Smooth muscle cell (in vitro differentiated cells): ENCODE data around the gene TNS4. TPM values are rescaled to one million over a fixed set of nuclear protein-coding genes. Genes with fewer than 3 reads are reported as not detected.
"Not testable (repeated sequence)": the region's sequence is repeated elsewhere in the genome, so short reads cannot be mapped to it uniquely, and the experiment has no call there.

Experiments
- DNase-seq: peaks from one replicate; lab custom pipeline; 2025; ENCODE audit not compliant: unreplicated experiment; lab: John Stamatoyannopoulos, UW
- H2AFZ ChIP-seq: fragments of 200-600 bp; sonication (generic); 2 replicates; pipeline ENCODE4 v1.6.0; 2016; ENCODE audit warnings: antibody characterized with exemption, low read depth, mild to moderate bottlenecking
- H3F3A ChIP-seq: fragments of 200-600 bp; sonication (generic); 2 replicates; pipeline ENCODE4 v1.6.0; 2017; ENCODE audit warnings: antibody characterized with exemption, low read depth
- H3K27ac ChIP-seq: fragments of 200-600 bp; sonication (generic); 2 replicates; pipeline ENCODE4 v1.5.1; 2016; ENCODE audit warnings: low read depth, mild to moderate bottlenecking
- H3K27me3 ChIP-seq: fragments of 200-600 bp; sonication (generic); 2 replicates; pipeline ENCODE4 v1.6.1; 2016; ENCODE audit warnings: low read depth, mild to moderate bottlenecking
- H3K36me3 ChIP-seq: fragments of 200-600 bp; sonication (generic); 2 replicates; pipeline ENCODE4 v1.5.1; 2016; ENCODE audit warnings: low read depth
- H3K4me1 ChIP-seq: fragments of 200-600 bp; sonication (generic); 2 replicates; pipeline ENCODE4 v1.5.1; 2016; ENCODE audit warnings: low read depth
- H3K4me2 ChIP-seq: fragments of 200-600 bp; sonication (generic); 2 replicates; pipeline ENCODE4 v1.6.0; 2016; ENCODE audit warnings: mild to moderate bottlenecking
- H3K4me3 ChIP-seq: fragments of 200-600 bp; sonication (generic); 2 replicates; pipeline ENCODE4 v1.5.1; 2016; ENCODE audit warnings: mild to moderate bottlenecking
- H3K79me2 ChIP-seq: fragments of 200-600 bp; sonication (generic); 2 replicates; pipeline ENCODE4 v1.6.0; 2016; ENCODE audit warnings: low read depth, mild to moderate bottlenecking
- H3K9ac ChIP-seq: fragments of 200-600 bp; sonication (generic); 2 replicates; pipeline ENCODE4 v1.6.0; 2016; ENCODE audit warnings: low read depth
- H3K9me3 ChIP-seq: fragments of 200-600 bp; sonication (generic); replicated peaks from 2 replicates; pipeline ENCODE4 v1.5.1; 2016; ENCODE audit warnings: low read depth
- H4K20me1 ChIP-seq: fragments of 200-600 bp; sonication (generic); 2 replicates; pipeline ENCODE4 v1.6.0; 2016; ENCODE audit warnings: low read depth
- WGBS: methylation state at CpG from one replicate; pipeline ENCODE4 v1.1.7; 2016; ENCODE audit warnings: low lambda C conversion rate; 5-methylcytosine and 5-hydroxymethylcytosine counted together
- polyA plus RNA-seq: library from polyadenylated mRNA; unstranded; fragments of >200 nt; fragmentation: Nextera tagmentation; extraction: Ambion mirVana; gene quantifications from 2 replicates; pipeline ENCODE4 v1.2.1, GENCODE V29; 2016
- total RNA-seq: library from RNA; depleted of rRNA; stranded (reverse); fragments of >200 nt; gene quantifications from 2 replicates; pipeline ENCODE4 v1.2.3, GENCODE V29; 2014
- TF ChIP-seq, protein P1 (sequence below): fragments of 200-600 bp; sonication (generic); IDR thresholded peaks from 2 replicates; pipeline ENCODE4 v1.5.1; 2017; ENCODE audit warnings: borderline replicate concordance, mild to moderate bottlenecking, antibody characterized with exemption; ENCODE audit not compliant: insufficient read depth, poor library complexity, severe bottlenecking

Gene TNS4
- total and polyA plus RNA-seq, 2 experiments from 2014 or later, result 0.13 to 1.2 TPM

DNA sequence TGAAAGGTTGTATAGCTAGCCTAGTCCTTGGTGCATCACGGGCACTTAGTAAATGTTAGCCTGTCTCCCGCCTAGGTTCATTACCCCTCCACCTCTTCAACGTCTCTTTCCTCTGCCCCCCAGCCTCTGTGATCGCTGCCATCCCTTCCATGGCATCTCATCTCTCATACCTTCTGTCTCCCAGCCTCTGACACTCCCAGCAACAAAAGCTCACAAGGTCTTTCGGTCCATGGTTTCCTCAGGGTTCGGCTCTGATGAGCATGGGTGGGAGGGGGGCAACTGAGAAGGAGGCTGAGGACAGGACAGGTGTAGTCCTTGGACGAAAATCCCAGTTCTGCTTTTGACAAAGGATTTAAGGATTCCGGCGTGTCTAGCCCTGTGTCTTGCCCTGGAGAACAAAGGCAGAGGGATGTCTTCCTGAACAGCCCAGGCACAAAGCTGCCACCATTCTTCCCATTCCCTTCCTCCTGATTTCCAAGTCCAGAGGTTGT is 47.1 kb upstream of the TNS4 start:
- H3K4me1 ChIP-seq, result peaks cover 5% of the 10 kb centered on the region
- H3F3A ChIP-seq, result peaks cover under 1% of the 10 kb centered on the region
- no peak overlapping the region for H2AFZ ChIP-seq
- H3K36me3 ChIP-seq, result no peaks in the 10 kb centered on the region
- TF ChIP-seq, protein P1, sequence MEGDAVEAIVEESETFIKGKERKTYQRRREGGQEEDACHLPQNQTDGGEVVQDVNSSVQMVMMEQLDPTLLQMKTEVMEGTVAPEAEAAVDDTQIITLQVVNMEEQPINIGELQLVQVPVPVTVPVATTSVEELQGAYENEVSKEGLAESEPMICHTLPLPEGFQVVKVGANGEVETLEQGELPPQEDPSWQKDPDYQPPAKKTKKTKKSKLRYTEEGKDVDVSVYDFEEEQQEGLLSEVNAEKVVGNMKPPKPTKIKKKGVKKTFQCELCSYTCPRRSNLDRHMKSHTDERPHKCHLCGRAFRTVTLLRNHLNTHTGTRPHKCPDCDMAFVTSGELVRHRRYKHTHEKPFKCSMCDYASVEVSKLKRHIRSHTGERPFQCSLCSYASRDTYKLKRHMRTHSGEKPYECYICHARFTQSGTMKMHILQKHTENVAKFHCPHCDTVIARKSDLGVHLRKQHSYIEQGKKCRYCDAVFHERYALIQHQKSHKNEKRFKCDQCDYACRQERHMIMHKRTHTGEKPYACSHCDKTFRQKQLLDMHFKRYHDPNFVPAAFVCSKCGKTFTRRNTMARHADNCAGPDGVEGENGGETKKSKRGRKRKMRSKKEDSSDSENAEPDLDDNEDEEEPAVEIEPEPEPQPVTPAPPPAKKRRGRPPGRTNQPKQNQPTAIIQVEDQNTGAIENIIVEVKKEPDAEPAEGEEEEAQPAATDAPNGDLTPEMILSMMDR, result no peak
- no peak for DNase-seq
- H3K27me3 ChIP-seq, result no peaks in the 10 kb centered on the region
- peak overlapping the region; percentile 89 for H3K27ac ChIP-seq
- no peak overlapping the region for H3K9ac ChIP-seq
- H3K4me2 ChIP-seq, result no peak overlapping the region
- H4K20me1 ChIP-seq, result no peaks in the 10 kb centered on the region
- H3K4me3 ChIP-seq, result no peak overlapping the region
- 92% methylated on average over 9 of the region's 9 CpGs for WGBS
- H3K79me2 ChIP-seq, result no peaks in the 10 kb centered on the region
- H3K9me3 ChIP-seq, result no peaks in the 10 kb centered on the region

- no peaks in the 10 kb centered on the region for H4K20me1 ChIP-seq
- H3K4me3 ChIP-seq, result no peak overlapping the region
- no peaks in the 10 kb centered on the region for H3K27me3 ChIP-seq
- peaks cover 4% of the 10 kb centered on the region for H3K4me1 ChIP-seq
- TF ChIP-seq, protein P1, result no peak
- H3K27ac ChIP-seq, result peak overlapping the region; percentile 89
- no peak overlapping the region for H3K4me2 ChIP-seq
- H3K9ac ChIP-seq, result no peak overlapping the region
- 92% methylated on average over 2 of the region's 2 CpGs for WGBS
- DNase-seq, result no peak
- H3K9me3 ChIP-seq, result no peaks in the 10 kb centered on the region
- peaks cover 4% of the 10 kb centered on the region for H3F3A ChIP-seq
- no peak overlapping the region for H2AFZ ChIP-seq
- H3K36me3 ChIP-seq, result no peaks in the 10 kb centered on the region
- H3K79me2 ChIP-seq, result no peaks in the 10 kb centered on the region
Observed at GRCh38 chr17:40547785-40548478, 46.5 kb upstream of the TNS4 start.

GRCh38 chr17:40547079-40547784 is 45.8 kb upstream of the TNS4 start:
- DNase-seq, result no peak
- 82% methylated on average over 11 of the region's 11 CpGs for WGBS
- H3K4me3 ChIP-seq, result no peak overlapping the region
- H3K4me1 ChIP-seq, result peaks cover 9% of the 10 kb centered on the region
- no peaks in the 10 kb centered on the region for H3K36me3 ChIP-seq
- no peak overlapping the region for H2AFZ ChIP-seq
- no peaks in the 10 kb centered on the region for H3K79me2 ChIP-seq
- TF ChIP-seq, protein P1, result no peak
- peaks cover 4% of the 10 kb centered on the region for H3F3A ChIP-seq
- H3K9ac ChIP-seq, result no peak overlapping the region
- peak overlapping the region; percentile 42 for H3K27ac ChIP-seq
- H3K4me2 ChIP-seq, result no peak overlapping the region
- H3K27me3 ChIP-seq, result no peaks in the 10 kb centered on the region
- H3K9me3 ChIP-seq, result no peaks in the 10 kb centered on the region
- no peaks in the 10 kb centered on the region for H4K20me1 ChIP-seq

GRCh38 chr17:40546497-40546896 is 45.1 kb upstream of the TNS4 start:
- WGBS, result 97% methylated on average over 4 of the region's 4 CpGs
- not testable (repeated sequence) for H3K27ac ChIP-seq, H2AFZ ChIP-seq, H4K20me1 ChIP-seq, DNase-seq, H3K4me2 ChIP-seq, H3K4me3 ChIP-seq, H3K36me3 ChIP-seq, H3F3A ChIP-seq, H3K9ac ChIP-seq, H3K27me3 ChIP-seq, H3K79me2 ChIP-seq, H3K9me3 ChIP-seq
- peaks cover 11% of the 10 kb centered on the region for H3K4me1 ChIP-seq
